ENCODE data around the gene SETD5. TPM values are rescaled to one million over a fixed set of nuclear protein-coding genes. Genes with fewer than 3 reads are reported as not detected.

The SETD5 gene
- total and polyA plus RNA-seq, 2 donors (not counting 1 experiment from before 2014, with no cell fraction given): 53.7 to 62.5 TPM

DNA sequence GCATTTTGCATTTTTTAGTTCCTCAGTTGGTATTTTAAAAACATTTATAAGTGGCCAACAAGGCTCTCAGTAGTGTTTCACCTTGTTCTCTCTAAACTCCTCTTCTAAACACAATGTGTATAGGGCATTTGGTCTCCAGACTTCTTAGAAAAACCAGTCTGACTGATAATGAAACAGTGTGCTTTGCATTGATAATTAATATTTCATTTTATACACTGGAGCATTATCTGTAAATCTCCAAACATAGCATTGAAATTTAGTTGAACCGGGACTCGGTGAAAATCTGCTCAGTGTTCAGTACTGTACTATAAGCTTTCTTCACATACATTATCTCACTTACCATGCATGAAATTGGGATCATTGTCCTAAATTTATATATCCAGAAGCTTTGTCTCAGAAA is 53.6 kb downstream of the SETD5 start:
- Histone ChIP-seq H2AFZ (ENCODE audit: low read length) (no peak overlapping the region), H3K4me3 (replicated peaks in 1 of 4; ENCODE audit: control extremely low read depth in 1 of 4, insufficient read depth in 1 of 4, low read depth in 3 of 4, low read length in 4 of 4) (no peak overlapping the region), H3K36me3 (ENCODE audit: control insufficient read depth, insufficient read depth, low read length) (peaks cover 26% of the 10 kb centered on the region), H3K4me1 (ENCODE audit: control insufficient read depth, extremely low read depth, insufficient read depth, low read length) (no peaks in the 10 kb centered on the region), H3K79me2 (ENCODE audit: control insufficient read depth, insufficient read depth, low read length) (peaks cover 22% of the 10 kb centered on the region), H3K27me3 (ENCODE audit: control insufficient read depth, insufficient read depth, low read length) (no peaks in the 10 kb centered on the region), H4K20me1 (ENCODE audit: control insufficient read depth, extremely low read depth, insufficient read depth, low read length) (no peaks in the 10 kb centered on the region), H3K9ac (ENCODE audit: insufficient read depth, low read length) (no peak overlapping the region), H3K4me2 (ENCODE audit: extremely low read depth, insufficient read depth, low read length) (no peak overlapping the region), H3K9me3 (ENCODE audit: control insufficient read depth, insufficient read depth, low read depth, low read length) (no peaks in the 10 kb centered on the region), H3K27ac (ENCODE audit: insufficient read depth, low read length) (no peak overlapping the region)
- no peak for DNase-seq (ENCODE audit: low read depth in 2 of 2)
- TF ChIP-seq, protein P1, sequence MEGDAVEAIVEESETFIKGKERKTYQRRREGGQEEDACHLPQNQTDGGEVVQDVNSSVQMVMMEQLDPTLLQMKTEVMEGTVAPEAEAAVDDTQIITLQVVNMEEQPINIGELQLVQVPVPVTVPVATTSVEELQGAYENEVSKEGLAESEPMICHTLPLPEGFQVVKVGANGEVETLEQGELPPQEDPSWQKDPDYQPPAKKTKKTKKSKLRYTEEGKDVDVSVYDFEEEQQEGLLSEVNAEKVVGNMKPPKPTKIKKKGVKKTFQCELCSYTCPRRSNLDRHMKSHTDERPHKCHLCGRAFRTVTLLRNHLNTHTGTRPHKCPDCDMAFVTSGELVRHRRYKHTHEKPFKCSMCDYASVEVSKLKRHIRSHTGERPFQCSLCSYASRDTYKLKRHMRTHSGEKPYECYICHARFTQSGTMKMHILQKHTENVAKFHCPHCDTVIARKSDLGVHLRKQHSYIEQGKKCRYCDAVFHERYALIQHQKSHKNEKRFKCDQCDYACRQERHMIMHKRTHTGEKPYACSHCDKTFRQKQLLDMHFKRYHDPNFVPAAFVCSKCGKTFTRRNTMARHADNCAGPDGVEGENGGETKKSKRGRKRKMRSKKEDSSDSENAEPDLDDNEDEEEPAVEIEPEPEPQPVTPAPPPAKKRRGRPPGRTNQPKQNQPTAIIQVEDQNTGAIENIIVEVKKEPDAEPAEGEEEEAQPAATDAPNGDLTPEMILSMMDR (conservative IDR thresholded peaks at IDR 0.05 in 1 of 2, IDR thresholded peaks at IDR 0.05 in 1 of 2; ENCODE audit: low read depth in 1 of 2, low read length in 2 of 2): no peak
- no peak for TF ChIP-seq EZH2 (IDR thresholded peaks at IDR 0.05; ENCODE audit: low read length, missing control alignments)

DNA sequence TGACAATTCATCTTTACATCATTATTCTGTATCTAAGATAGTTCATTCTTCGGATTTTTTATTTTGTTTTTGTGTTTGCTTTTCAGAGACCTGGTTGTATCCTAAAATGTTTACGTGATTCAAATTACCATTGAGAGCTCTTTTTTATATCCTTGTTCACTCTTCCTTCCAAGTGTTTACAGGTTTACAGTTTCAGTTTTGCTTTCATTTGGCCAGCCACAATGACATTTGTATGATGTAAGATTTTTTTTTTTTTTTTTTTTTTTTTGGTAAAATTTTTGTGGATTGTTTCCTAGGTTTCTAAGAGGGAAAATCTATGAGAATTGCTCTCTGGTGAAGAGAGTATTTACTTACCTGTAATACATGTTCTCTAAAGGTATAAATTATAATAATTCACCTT is 55.0 kb downstream of the SETD5 start:
- no peak for TF ChIP-seq EZH2 (IDR thresholded peaks at IDR 0.05; ENCODE audit: low read length, missing control alignments)
- TF ChIP-seq, protein P1 (conservative IDR thresholded peaks at IDR 0.05 in 1 of 2, IDR thresholded peaks at IDR 0.05 in 1 of 2; ENCODE audit: low read depth in 1 of 2, low read length in 2 of 2): no peak
- Histone ChIP-seq H3K27me3 (ENCODE audit: control insufficient read depth, insufficient read depth, low read length) (no peaks in the 10 kb centered on the region), H4K20me1 (ENCODE audit: control insufficient read depth, extremely low read depth, insufficient read depth, low read length) (no peaks in the 10 kb centered on the region), H3K9me3 (ENCODE audit: control insufficient read depth, insufficient read depth, low read depth, low read length) (no peaks in the 10 kb centered on the region), H3K4me1 (ENCODE audit: control insufficient read depth, extremely low read depth, insufficient read depth, low read length) (no peaks in the 10 kb centered on the region), H3K4me2 (ENCODE audit: extremely low read depth, insufficient read depth, low read length) (no peak overlapping the region), H3K79me2 (ENCODE audit: control insufficient read depth, insufficient read depth, low read length) (peaks cover 22% of the 10 kb centered on the region), H3K4me3 (replicated peaks in 1 of 4; ENCODE audit: control extremely low read depth in 1 of 4, insufficient read depth in 1 of 4, low read depth in 3 of 4, low read length in 4 of 4) (no peak overlapping the region), H3K36me3 (ENCODE audit: control insufficient read depth, insufficient read depth, low read length) (peaks cover 23% of the 10 kb centered on the region), H3K9ac (ENCODE audit: insufficient read depth, low read length) (no peak overlapping the region), H2AFZ (ENCODE audit: low read length) (no peak overlapping the region), H3K27ac (ENCODE audit: insufficient read depth, low read length) (peak overlapping the region; percentile 34)
- peak in 1 of 2 donors; percentile 34 for DNase-seq (ENCODE audit: low read depth in 2 of 2)

- Histone ChIP-seq H3K4me2 (ENCODE audit: extremely low read depth, insufficient read depth, low read length) (no peak overlapping the region), H3K4me3 (replicated peaks in 1 of 4; ENCODE audit: control extremely low read depth in 1 of 4, insufficient read depth in 1 of 4, low read depth in 3 of 4, low read length in 4 of 4) (no peak overlapping the region), H3K9me3 (ENCODE audit: control insufficient read depth, insufficient read depth, low read depth, low read length) (no peaks in the 10 kb centered on the region), H3K4me1 (ENCODE audit: control insufficient read depth, extremely low read depth, insufficient read depth, low read length) (no peaks in the 10 kb centered on the region), H3K79me2 (ENCODE audit: control insufficient read depth, insufficient read depth, low read length) (peaks cover 10% of the 10 kb centered on the region), H3K9ac (ENCODE audit: insufficient read depth, low read length) (no peak overlapping the region), H4K20me1 (ENCODE audit: control insufficient read depth, extremely low read depth, insufficient read depth, low read length) (no peaks in the 10 kb centered on the region), H3K27ac (ENCODE audit: insufficient read depth, low read length) (no peak overlapping the region), H3K27me3 (ENCODE audit: control insufficient read depth, insufficient read depth, low read length) (no peaks in the 10 kb centered on the region), H3K36me3 (ENCODE audit: control insufficient read depth, insufficient read depth, low read length) (peaks cover 14% of the 10 kb centered on the region), H2AFZ (ENCODE audit: low read length) (no peak overlapping the region)
- TF ChIP-seq, protein P1 (conservative IDR thresholded peaks at IDR 0.05 in 1 of 2, IDR thresholded peaks at IDR 0.05 in 1 of 2; ENCODE audit: low read depth in 1 of 2, low read length in 2 of 2): no peak
- no peak for TF ChIP-seq EZH2 (IDR thresholded peaks at IDR 0.05; ENCODE audit: low read length, missing control alignments)
- DNase-seq (ENCODE audit: low read depth in 2 of 2): no peak
These were observed 58.2 kb downstream of the SETD5 start for GRCh38 chr3:9455596-9456131.

All from fibroblast of lung (primary cell).